ENCODE data around the gene RPL10. TPM values are rescaled to one million over a fixed set of nuclear protein-coding genes. Genes with fewer than 3 reads are reported as not detected.

Gene RPL10
- polyA plus RNA-seq, 1 donor from 2014 or later, result 3,689 TPM

DNA sequence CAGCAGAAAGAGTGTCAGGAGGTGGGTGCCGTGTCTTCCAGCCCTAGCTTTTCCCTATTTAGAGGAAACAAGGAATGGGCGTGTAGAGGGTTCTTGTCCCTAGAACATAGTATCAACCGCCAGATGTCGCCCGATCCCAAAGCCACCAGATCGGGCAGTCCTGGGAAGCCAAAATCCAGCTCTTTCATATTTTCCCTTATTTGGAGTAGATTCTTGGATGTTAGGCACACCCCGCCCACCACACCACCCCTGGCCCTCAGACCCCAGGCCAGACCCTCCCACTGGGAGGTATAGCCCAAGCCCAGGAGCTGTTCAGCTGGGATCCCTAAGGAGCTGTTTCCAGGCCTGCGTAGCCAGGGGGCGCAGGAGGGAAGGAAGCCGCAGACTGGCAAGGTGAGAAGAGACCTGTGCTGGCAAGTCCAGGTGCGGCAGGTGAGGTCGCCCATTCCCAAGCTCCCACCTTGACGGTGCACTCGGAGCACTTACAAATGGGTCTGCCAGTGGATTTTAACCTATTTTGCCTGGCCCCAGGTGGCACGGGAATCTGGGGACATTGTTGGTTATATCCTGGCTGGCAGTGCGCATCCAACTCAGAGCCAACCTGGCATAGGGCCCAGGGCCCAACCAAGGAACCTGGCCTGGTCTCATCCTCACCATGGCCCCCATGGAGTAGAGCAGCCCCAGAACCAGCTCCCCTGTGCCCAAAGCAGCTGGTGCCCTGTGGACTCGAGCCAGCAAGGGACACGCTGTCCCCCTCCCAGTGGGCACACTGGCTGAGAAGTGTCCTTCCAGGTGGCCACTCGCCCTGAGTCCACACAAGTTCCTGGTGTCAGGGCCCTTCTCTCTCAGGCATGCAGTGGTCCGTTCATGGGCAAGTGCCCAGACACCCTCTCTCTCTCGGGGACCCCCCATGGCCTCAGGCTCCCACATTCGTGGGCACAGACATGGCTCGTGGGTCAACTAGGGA lies 24.6 kb upstream of the RPL10 start:
- H2AFZ ChIP-seq (ENCODE audit: low read depth, low read length), result no peak overlapping the region
- H3K9me3 ChIP-seq (ENCODE audit: low read length), result no peaks in the 10 kb centered on the region
- TF ChIP-seq RAD21 (conservative IDR thresholded peaks at IDR 0.05) (peak; percentile 63), EP300 (conservative IDR thresholded peaks at IDR 0.05; ENCODE audit: poor library complexity, severe bottlenecking) (no peak), MXI1 (conservative IDR thresholded peaks at IDR 0.05; ENCODE audit: poor library complexity, severe bottlenecking) (no peak), SMC3 (conservative IDR thresholded peaks at IDR 0.05; ENCODE audit: poor library complexity) (peak; percentile 81)
- TF ChIP-seq, protein P1, sequence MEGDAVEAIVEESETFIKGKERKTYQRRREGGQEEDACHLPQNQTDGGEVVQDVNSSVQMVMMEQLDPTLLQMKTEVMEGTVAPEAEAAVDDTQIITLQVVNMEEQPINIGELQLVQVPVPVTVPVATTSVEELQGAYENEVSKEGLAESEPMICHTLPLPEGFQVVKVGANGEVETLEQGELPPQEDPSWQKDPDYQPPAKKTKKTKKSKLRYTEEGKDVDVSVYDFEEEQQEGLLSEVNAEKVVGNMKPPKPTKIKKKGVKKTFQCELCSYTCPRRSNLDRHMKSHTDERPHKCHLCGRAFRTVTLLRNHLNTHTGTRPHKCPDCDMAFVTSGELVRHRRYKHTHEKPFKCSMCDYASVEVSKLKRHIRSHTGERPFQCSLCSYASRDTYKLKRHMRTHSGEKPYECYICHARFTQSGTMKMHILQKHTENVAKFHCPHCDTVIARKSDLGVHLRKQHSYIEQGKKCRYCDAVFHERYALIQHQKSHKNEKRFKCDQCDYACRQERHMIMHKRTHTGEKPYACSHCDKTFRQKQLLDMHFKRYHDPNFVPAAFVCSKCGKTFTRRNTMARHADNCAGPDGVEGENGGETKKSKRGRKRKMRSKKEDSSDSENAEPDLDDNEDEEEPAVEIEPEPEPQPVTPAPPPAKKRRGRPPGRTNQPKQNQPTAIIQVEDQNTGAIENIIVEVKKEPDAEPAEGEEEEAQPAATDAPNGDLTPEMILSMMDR (IDR thresholded peaks at IDR 0.05; ENCODE audit: poor library complexity, severe bottlenecking), result peak; percentile 85
- TF ChIP-seq, protein P2, sequence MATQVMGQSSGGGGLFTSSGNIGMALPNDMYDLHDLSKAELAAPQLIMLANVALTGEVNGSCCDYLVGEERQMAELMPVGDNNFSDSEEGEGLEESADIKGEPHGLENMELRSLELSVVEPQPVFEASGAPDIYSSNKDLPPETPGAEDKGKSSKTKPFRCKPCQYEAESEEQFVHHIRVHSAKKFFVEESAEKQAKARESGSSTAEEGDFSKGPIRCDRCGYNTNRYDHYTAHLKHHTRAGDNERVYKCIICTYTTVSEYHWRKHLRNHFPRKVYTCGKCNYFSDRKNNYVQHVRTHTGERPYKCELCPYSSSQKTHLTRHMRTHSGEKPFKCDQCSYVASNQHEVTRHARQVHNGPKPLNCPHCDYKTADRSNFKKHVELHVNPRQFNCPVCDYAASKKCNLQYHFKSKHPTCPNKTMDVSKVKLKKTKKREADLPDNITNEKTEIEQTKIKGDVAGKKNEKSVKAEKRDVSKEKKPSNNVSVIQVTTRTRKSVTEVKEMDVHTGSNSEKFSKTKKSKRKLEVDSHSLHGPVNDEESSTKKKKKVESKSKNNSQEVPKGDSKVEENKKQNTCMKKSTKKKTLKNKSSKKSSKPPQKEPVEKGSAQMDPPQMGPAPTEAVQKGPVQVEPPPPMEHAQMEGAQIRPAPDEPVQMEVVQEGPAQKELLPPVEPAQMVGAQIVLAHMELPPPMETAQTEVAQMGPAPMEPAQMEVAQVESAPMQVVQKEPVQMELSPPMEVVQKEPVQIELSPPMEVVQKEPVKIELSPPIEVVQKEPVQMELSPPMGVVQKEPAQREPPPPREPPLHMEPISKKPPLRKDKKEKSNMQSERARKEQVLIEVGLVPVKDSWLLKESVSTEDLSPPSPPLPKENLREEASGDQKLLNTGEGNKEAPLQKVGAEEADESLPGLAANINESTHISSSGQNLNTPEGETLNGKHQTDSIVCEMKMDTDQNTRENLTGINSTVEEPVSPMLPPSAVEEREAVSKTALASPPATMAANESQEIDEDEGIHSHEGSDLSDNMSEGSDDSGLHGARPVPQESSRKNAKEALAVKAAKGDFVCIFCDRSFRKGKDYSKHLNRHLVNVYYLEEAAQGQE (IDR thresholded peaks at IDR 0.05; ENCODE audit: borderline replicate concordance), result no peak
- H3K36me3 ChIP-seq (ENCODE audit: insufficient read depth, low read length), result no peaks in the 10 kb centered on the region
- H3K4me2 ChIP-seq (ENCODE audit: low read length), result no peak overlapping the region
- no peaks in the 10 kb centered on the region for H4K20me1 ChIP-seq (ENCODE audit: insufficient read depth)
- peak overlapping the region; percentile 26 for H3K9ac ChIP-seq (ENCODE audit: low read length)
- no peak overlapping the region for H3K27ac ChIP-seq (ENCODE audit: low read length)
- H3K27me3 ChIP-seq (ENCODE audit: insufficient read depth, low read depth, low read length), result no peaks in the 10 kb centered on the region
- H3K79me2 ChIP-seq (replicated peaks; ENCODE audit: insufficient read depth, low read length), result peaks cover 17% of the 10 kb centered on the region
- H3K9me2 ChIP-seq (ENCODE audit: insufficient read depth, low read length), result no peaks in the 10 kb centered on the region
- no peaks in the 10 kb centered on the region for H3F3A ChIP-seq (ENCODE audit: insufficient read depth, low read length, poor library complexity, severe bottlenecking)
- peak overlapping the region; percentile 35 for H3K4me3 ChIP-seq (ENCODE audit: low read length)

DNA sequence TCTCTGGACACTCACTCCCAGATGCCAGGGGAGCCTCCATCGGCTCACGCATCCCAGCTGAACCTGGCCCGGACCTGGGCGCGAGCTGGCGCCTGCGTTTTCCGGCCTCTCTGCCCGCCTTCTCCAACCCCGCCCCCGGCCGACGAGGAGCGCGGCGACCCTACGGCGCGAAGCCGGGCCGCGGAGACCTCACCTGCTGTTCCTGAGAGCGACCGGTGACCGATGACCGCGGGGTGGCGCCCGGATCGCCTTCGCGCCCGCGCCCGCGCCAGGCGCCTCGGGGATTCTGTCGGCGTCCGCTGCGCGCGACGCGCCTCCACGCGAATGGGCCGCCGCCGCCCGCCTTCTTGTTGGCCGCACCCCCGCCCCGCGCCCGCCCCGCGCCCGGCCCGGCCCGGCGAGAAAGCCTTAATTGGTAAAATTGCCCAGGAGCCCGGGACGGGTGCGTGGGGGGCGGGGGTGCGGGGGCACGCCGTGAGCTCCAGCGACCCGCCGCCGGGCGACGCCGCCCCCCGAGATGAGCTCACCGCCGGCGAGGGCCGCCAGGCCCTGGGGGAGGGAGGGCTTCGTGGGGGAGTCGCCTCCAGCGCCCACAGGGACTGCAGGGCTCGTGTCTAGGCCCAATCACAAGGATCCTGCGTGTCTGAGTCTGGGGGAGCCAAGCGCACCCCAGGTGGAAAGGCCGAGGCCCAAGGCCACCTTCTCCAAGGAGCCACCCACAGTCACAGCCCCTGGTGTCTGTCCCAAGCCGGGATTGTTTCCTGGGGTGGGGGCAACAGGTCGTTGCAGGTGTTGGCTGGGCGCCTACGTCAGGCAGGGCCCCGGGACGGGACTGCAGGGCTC lies 23.6 kb upstream of the RPL10 start, which contains the start of gene FLNA:
Gene FLNA, minus strand, starts transcription at position 322 of the 843 bp plus-strand sequence. CDS start 3,389 bp downstream, outside the sequence.
- Histone ChIP-seq H3K9me2 (ENCODE audit: insufficient read depth, low read length) (no peaks in the 10 kb centered on the region), H3K79me2 (replicated peaks; ENCODE audit: insufficient read depth, low read length) (peaks cover 9% of the 10 kb centered on the region), H3K36me3 (ENCODE audit: insufficient read depth, low read length) (no peaks in the 10 kb centered on the region), H3K4me3 (ENCODE audit: low read length) (peak within 1 kb of the TSS; percentile 35), H4K20me1 (ENCODE audit: insufficient read depth) (no peaks in the 10 kb centered on the region), H3K9ac (ENCODE audit: low read length) (peak within 1 kb of the TSS; percentile 26), H3F3A (ENCODE audit: insufficient read depth, low read length, poor library complexity, severe bottlenecking) (no peaks in the 10 kb centered on the region), H3K9me3 (ENCODE audit: low read length) (no peaks in the 10 kb centered on the region), H3K4me2 (ENCODE audit: low read length) (no peak within 1 kb of the TSS), H3K27me3 (ENCODE audit: insufficient read depth, low read depth, low read length) (no peaks in the 10 kb centered on the region), H2AFZ (ENCODE audit: low read depth, low read length) (no peak within 1 kb of the TSS), H3K27ac (ENCODE audit: low read length) (no peak within 1 kb of the TSS)
- TF ChIP-seq, protein P1 (IDR thresholded peaks at IDR 0.05; ENCODE audit: poor library complexity, severe bottlenecking), result peak; percentile 34
- TF ChIP-seq, protein P2 (IDR thresholded peaks at IDR 0.05; ENCODE audit: borderline replicate concordance), result no peak

Measured in neural cell (in vitro differentiated cells).